GM13977 (cell line): Measurements from ENCODE around the gene SLC9A2.

ENCODE experiments used
- DNase-seq: peaks from one replicate; pipeline ENCODE4 v3.0.0; 2012; ENCODE audit warnings: low spot score
- CTCF ChIP-seq: IDR thresholded peaks from 2 replicates; pipeline ENCODE4 v1.5.1; 2012; ENCODE audit warnings: mild to moderate bottlenecking, control low read depth; ENCODE audit not compliant: insufficient read depth; ENCODE audit errors: extremely low read depth, missing control alignments
- in situ Hi-C: fragments of 300-500 bp; cut with MboI; formaldehyde crosslinking; loops from one replicate; pipeline ENCODE4 v1.12.0; 2022; ENCODE audit warnings: low sequenced_read_pairs, low pct_unique_long_range_greater_than_20kb, mixed read lengths, inconsistent platforms; ENCODE audit not compliant: unreplicated experiment

SLC9A2 gene

GRCh38 chr2:102735416-102736109, 116.2 kb downstream of the SLC9A2 start:
- DNase-seq, result no peak
- in situ Hi-C loops, result no loop called here
- TF ChIP-seq CTCF, result no peak

- no peak for DNase-seq
- TF ChIP-seq CTCF, result no peak
- in situ Hi-C loops, result no loop called here
Observed at GRCh38 chr2:102736110-102736409, 116.7 kb downstream of the SLC9A2 start.

GRCh38 chr2:102736410-102737409, 117.4 kb downstream of the SLC9A2 start:
- TF ChIP-seq CTCF, result no peak
- DNase-seq, result peak; percentile 91
- in situ Hi-C loops, result no loop called here

GRCh38 chr2:102737431-102737830, 118.1 kb downstream of the SLC9A2 start:
- TF ChIP-seq CTCF, result no peak
- peak; percentile 63 for DNase-seq

GRCh38 chr2:102743259-102743658, 123.9 kb downstream of the SLC9A2 start:
- DNase-seq, result no peak
- no peak for TF ChIP-seq CTCF
- in situ Hi-C loops, result no loop called here

More at GRCh38 chr2:102737431-102737830, 118.1 kb downstream of the SLC9A2 start:
- in situ Hi-C loops, result no loop called here

- in situ Hi-C loops, result no loop called here
- no peak for TF ChIP-seq CTCF
- DNase-seq, result no peak
Observed at GRCh38 chr2:102748107-102748506, 128.8 kb downstream of the SLC9A2 start.
